ENCODE data around the gene SMYD3. TPM values are rescaled to one million over a fixed set of nuclear protein-coding genes. Genes with fewer than 3 reads are reported as not detected.

Gene SMYD3
- total and polyA plus RNA-seq, 2 of the 13 experiments (the other 11 are each of a cell fraction or from before 2014, with no cell fraction given) = 27.7 to 35.8 TPM

DNA sequence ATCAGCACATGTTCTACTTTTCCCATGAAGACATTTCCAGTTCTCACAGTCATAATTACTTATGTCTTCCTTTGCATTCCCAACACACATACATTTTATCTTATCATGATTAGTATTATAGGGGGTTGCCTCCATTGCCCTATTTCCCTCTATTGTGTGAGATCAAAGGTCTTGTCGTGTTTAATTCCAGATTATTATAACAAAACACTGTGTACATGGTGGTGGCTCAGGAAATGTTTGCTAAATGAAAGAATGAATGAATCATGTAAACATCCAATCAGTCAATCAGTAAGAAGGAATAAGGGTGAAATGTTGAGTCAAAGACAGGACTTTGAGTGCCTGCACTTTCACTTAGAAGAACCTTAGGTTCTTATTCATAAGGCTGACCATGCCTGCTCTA is 376.0 kb downstream of the SMYD3 start (continued):
- TF ChIP-seq, protein P1, sequence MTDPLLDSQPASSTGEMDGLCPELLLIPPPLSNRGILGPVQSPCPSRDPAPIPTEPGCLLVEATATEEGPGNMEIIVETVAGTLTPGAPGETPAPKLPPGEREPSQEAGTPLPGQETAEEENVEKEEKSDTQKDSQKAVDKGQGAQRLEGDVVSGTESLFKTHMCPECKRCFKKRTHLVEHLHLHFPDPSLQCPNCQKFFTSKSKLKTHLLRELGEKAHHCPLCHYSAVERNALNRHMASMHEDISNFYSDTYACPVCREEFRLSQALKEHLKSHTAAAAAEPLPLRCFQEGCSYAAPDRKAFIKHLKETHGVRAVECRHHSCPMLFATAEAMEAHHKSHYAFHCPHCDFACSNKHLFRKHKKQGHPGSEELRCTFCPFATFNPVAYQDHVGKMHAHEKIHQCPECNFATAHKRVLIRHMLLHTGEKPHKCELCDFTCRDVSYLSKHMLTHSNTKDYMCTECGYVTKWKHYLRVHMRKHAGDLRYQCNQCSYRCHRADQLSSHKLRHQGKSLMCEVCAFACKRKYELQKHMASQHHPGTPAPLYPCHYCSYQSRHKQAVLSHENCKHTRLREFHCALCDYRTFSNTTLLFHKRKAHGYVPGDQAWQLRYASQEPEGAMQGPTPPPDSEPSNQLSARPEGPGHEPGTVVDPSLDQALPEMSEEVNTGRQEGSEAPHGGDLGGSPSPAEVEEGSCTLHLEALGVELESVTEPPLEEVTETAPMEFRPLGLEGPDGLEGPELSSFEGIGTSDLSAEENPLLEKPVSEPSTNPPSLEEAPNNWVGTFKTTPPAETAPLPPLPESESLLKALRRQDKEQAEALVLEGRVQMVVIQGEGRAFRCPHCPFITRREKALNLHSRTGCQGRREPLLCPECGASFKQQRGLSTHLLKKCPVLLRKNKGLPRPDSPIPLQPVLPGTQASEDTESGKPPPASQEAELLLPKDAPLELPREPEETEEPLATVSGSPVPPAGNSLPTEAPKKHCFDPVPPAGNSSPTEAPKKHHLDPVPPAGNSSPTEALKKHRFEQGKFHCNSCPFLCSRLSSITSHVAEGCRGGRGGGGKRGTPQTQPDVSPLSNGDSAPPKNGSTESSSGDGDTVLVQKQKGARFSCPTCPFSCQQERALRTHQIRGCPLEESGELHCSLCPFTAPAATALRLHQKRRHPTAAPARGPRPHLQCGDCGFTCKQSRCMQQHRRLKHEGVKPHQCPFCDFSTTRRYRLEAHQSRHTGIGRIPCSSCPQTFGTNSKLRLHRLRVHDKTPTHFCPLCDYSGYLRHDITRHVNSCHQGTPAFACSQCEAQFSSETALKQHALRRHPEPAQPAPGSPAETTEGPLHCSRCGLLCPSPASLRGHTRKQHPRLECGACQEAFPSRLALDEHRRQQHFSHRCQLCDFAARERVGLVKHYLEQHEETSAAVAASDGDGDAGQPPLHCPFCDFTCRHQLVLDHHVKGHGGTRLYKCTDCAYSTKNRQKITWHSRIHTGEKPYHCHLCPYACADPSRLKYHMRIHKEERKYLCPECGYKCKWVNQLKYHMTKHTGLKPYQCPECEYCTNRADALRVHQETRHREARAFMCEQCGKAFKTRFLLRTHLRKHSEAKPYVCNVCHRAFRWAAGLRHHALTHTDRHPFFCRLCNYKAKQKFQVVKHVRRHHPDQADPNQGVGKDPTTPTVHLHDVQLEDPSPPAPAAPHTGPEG (CRISPR knock-in tag; IDR thresholded peaks at IDR 0.05) = no peak

DNA sequence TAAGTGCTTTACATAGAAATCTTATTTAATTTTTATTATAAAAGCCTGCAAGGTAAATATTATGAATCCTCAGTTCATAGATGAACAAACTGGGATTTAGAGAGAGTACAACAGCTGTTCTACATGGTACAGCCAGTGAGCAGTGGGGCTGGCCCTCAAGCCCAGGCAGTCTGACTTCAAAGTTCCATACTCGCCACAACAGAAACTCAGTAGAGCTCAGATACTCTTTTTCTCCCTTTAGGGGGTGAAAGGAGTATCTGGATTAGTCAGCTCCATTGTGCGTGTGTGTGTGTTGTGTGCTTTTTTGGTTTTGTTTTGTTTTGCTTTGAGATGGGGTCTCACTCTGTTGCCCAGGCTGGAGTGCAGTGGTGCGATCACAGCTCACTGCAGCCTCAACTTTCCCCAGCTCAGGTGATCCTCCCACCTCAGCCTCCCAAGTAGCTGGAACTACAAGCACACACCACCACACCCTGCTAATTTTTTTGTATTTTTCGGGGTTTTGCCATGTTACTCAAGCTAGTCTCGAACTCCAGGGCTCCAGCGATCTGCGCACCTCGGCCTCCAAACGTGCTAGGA is 378.5 kb downstream of the SMYD3 start:
- 98% methylated on average over 9 of the region's 9 CpGs for WGBS (ENCODE audit: low lambda C conversion rate)
- BruUV-seq (replicated peaks) = no TSS peak
- POLR2A ChIA-PET = no interaction called here
- CTCF ChIA-PET (ENCODE audit: low intra/inter-chr PET ratio, low total read pairs) = no interaction called here
- intact Hi-C loops (cut with micrococcal nuclease; ENCODE audit: unreplicated experiment) (no loop called here), in situ Hi-C loops (cut with HindIII; ENCODE audit: extremely low pct_ligation_motif_present, low pct_unique_long_range_greater_than_20kb) (no loop called here)
- Histone ChIP-seq H3K36me3 (replicated peaks in 1 of 2; ENCODE audit: control insufficient read depth in 1 of 2, insufficient read depth in 2 of 2, low read length in 2 of 2) (peaks cover 0 to 1% of the 10 kb centered on the region in 2 experiments; a peak in 1 of 5 replicates), H3K27me3 (ENCODE audit: control insufficient read depth in 1 of 2, insufficient read depth in 2 of 2, low read length in 2 of 2) (no peaks in the 10 kb centered on the region), H3K4me1 (ENCODE audit: insufficient read depth, low read length) (no peaks in the 10 kb centered on the region), H3K9ac (ENCODE audit: insufficient read depth, low read depth, low read length) (no peak overlapping the region), H4K20me1 (ENCODE audit: insufficient read depth, low read length) (no peaks in the 10 kb centered on the region), H3K79me2 (ENCODE audit: insufficient read depth, low read length) (no peaks in the 10 kb centered on the region), H3K27ac (ENCODE audit: extremely low read length, insufficient read depth, low read length) (no peak overlapping the region), H2AFZ (ENCODE audit: low read length) (no peak overlapping the region), H3K4me3 (replicated peaks in 1 of 3; ENCODE audit: insufficient read depth in 1 of 3, low read depth in 2 of 3, low read length in 3 of 3) (no peak overlapping the region), H3K9me3 (ENCODE audit: low read length) (no peaks in the 10 kb centered on the region), H3K4me2 (ENCODE audit: low read depth, low read length) (no peak overlapping the region)
- no peak for FAIRE-seq
- no peak for DNase-seq (ENCODE audit: low spot score)
- ATAC-seq = no peak
- no peak for TF ChIP-seq TARDBP (CRISPR knock-in tag; IDR thresholded peaks at IDR 0.05)
- TF ChIP-seq ZNF264 (CRISPR knock-in tag; IDR thresholded peaks at IDR 0.05) = no peak
- TF ChIP-seq, protein P2, sequence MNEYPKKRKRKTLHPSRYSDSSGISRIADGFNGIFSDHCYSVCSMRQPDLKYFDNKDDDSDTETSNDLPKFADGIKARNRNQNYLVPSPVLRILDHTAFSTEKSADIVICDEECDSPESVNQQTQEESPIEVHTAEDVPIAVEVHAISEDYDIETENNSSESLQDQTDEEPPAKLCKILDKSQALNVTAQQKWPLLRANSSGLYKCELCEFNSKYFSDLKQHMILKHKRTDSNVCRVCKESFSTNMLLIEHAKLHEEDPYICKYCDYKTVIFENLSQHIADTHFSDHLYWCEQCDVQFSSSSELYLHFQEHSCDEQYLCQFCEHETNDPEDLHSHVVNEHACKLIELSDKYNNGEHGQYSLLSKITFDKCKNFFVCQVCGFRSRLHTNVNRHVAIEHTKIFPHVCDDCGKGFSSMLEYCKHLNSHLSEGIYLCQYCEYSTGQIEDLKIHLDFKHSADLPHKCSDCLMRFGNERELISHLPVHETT (CRISPR knock-in tag; conservative IDR thresholded peaks at IDR 0.05) = no peak
- no peak for TF ChIP-seq PTBP1 (IDR thresholded peaks at IDR 0.05; ENCODE audit: low read depth, low read length, poor library complexity, severe bottlenecking)
- TF ChIP-seq, protein P3, sequence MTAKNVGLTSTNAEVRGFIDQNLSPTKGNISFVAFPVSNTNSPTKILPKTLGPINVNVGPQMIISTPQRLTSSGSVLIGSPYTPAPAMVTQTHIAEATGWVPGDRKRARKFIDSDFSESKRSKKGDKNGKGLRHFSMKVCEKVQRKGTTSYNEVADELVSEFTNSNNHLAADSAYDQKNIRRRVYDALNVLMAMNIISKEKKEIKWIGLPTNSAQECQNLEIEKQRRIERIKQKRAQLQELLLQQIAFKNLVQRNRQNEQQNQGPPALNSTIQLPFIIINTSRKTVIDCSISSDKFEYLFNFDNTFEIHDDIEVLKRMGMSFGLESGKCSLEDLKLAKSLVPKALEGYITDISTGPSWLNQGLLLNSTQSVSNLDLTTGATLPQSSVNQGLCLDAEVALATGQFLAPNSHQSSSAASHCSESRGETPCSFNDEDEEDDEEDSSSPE (CRISPR knock-in tag; IDR thresholded peaks at IDR 0.05) = no peak
- TF ChIP-seq, protein P4, sequence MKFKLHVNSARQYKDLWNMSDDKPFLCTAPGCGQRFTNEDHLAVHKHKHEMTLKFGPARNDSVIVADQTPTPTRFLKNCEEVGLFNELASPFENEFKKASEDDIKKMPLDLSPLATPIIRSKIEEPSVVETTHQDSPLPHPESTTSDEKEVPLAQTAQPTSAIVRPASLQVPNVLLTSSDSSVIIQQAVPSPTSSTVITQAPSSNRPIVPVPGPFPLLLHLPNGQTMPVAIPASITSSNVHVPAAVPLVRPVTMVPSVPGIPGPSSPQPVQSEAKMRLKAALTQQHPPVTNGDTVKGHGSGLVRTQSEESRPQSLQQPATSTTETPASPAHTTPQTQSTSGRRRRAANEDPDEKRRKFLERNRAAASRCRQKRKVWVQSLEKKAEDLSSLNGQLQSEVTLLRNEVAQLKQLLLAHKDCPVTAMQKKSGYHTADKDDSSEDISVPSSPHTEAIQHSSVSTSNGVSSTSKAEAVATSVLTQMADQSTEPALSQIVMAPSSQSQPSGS (CRISPR knock-in tag; IDR thresholded peaks at IDR 0.05) = no peak
- TF ChIP-seq THYN1 (CRISPR knock-in tag; IDR thresholded peaks at IDR 0.05; ENCODE audit: borderline replicate concordance, low read depth) = no peak
- TF ChIP-seq, protein P5, sequence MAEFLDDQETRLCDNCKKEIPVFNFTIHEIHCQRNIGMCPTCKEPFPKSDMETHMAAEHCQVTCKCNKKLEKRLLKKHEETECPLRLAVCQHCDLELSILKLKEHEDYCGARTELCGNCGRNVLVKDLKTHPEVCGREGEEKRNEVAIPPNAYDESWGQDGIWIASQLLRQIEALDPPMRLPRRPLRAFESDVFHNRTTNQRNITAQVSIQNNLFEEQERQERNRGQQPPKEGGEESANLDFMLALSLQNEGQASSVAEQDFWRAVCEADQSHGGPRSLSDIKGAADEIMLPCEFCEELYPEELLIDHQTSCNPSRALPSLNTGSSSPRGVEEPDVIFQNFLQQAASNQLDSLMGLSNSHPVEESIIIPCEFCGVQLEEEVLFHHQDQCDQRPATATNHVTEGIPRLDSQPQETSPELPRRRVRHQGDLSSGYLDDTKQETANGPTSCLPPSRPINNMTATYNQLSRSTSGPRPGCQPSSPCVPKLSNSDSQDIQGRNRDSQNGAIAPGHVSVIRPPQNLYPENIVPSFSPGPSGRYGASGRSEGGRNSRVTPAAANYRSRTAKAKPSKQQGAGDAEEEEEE (CRISPR knock-in tag; IDR thresholded peaks at IDR 0.05; ENCODE audit: borderline replicate concordance) = no peak
